ENCODE results near the gene WDR37.

- TF ChIP-seq POLR2A (IDR thresholded peaks at IDR 0.05) (no peak), CTCF (IDR thresholded peaks at IDR 0.05) (no peak)
Measured at GRCh38 chr10:1150638-1150955, 94.4 kb downstream of the WDR37 start.
